Measurements from ENCODE around the gene WDR4.
"Not testable (repeated sequence)": the region's sequence is repeated elsewhere in the genome, so short reads cannot be mapped to it uniquely, and the experiment has no call there.

WDR4 gene

GRCh38 chr21:42880352-42880751, 1.0 kb upstream of the WDR4 start:
- in situ Hi-C loops (cut with MboI; ENCODE audit: low sequenced_read_pairs), result no loop called here

GRCh38 chr21:42878678-42878992, 704 bp downstream of the WDR4 start:
- in situ Hi-C loops (cut with MboI; ENCODE audit: low sequenced_read_pairs), result no loop called here

- in situ Hi-C loops (cut with MboI; ENCODE audit: low sequenced_read_pairs), result not testable (repeated sequence)
These were observed 3.5 kb downstream of the WDR4 start for GRCh38 chr21:42875811-42876210.

- in situ Hi-C loops (cut with MboI; ENCODE audit: low sequenced_read_pairs), result loop anchor here (25.0 kb wide), 1 partner anchor 89 kb away; the partner anchor contains the start of gene PKNOX1
These were observed 6.2 kb downstream of the WDR4 start for GRCh38 chr21:42873096-42873495.

GRCh38 chr21:42868196-42868595, 11.1 kb downstream of the WDR4 start:
- in situ Hi-C loops (cut with MboI; ENCODE audit: low sequenced_read_pairs), result loop anchor here (25.0 kb wide), 1 partner anchor 94 kb away; the partner anchor contains the start of gene PKNOX1

- in situ Hi-C loops (cut with MboI; ENCODE audit: low sequenced_read_pairs), result loop anchor here (25.0 kb wide), 1 partner anchor 97 kb away; the partner anchor contains the start of gene PKNOX1
These were observed 13.6 kb downstream of the WDR4 start for GRCh38 chr21:42865776-42866160.

GRCh38 chr21:42864815-42865775, 14.2 kb downstream of the WDR4 start:
- in situ Hi-C loops (cut with MboI; ENCODE audit: low sequenced_read_pairs), result loop anchor here (25.0 kb wide), 1 partner anchor 97 kb away; the partner anchor contains the start of gene PKNOX1

GRCh38 chr21:42864286-42864685, 15.1 kb downstream of the WDR4 start:
- in situ Hi-C loops (cut with MboI; ENCODE audit: low sequenced_read_pairs), result loop anchor here (25.0 kb wide), 1 partner anchor 98 kb away; the partner anchor contains the start of gene PKNOX1

- in situ Hi-C loops (cut with MboI; ENCODE audit: low sequenced_read_pairs), result loop anchor here (25.0 kb wide), 1 partner anchor 99 kb away; the partner anchor contains the start of gene PKNOX1
These were observed 15.9 kb downstream of the WDR4 start for GRCh38 chr21:42863504-42863870.

GRCh38 chr21:42862774-42863503, 16.4 kb downstream of the WDR4 start:
- in situ Hi-C loops (cut with MboI; ENCODE audit: low sequenced_read_pairs), result loop anchor here (25.0 kb wide), 1 partner anchor 99 kb away; the partner anchor contains the start of gene PKNOX1

- in situ Hi-C loops (cut with MboI; ENCODE audit: low sequenced_read_pairs), result loop anchor here (25.0 kb wide), 1 partner anchor 100 kb away; the partner anchor contains the start of gene PKNOX1
These were observed 17.4 kb downstream of the WDR4 start for GRCh38 chr21:42861848-42862400.

- in situ Hi-C loops (cut with MboI; ENCODE audit: low sequenced_read_pairs), result loop anchor here (25.0 kb wide), 1 partner anchor 101 kb away; the partner anchor contains the start of gene PKNOX1
These were observed 18.0 kb downstream of the WDR4 start for GRCh38 chr21:42861311-42861847.

- in situ Hi-C loops (cut with MboI; ENCODE audit: low sequenced_read_pairs), result loop anchor here (25.0 kb wide), 1 partner anchor 102 kb away; the partner anchor contains the start of gene PKNOX1
These were observed 19.0 kb downstream of the WDR4 start for GRCh38 chr21:42860345-42860744.

- in situ Hi-C loops (cut with MboI; ENCODE audit: low sequenced_read_pairs), result loop anchor here (25.0 kb wide), 1 partner anchor 102 kb away; the partner anchor contains the start of gene PKNOX1
These were observed 19.5 kb downstream of the WDR4 start for GRCh38 chr21:42859891-42860230.

GRCh38 chr21:42858957-42859890, 20.1 kb downstream of the WDR4 start:
- in situ Hi-C loops (cut with MboI; ENCODE audit: low sequenced_read_pairs), result loop anchor here (25.0 kb wide), 1 partner anchor 103 kb away; the partner anchor contains the start of gene PKNOX1

GRCh38 chr21:42858185-42858847, 21.0 kb downstream of the WDR4 start:
- in situ Hi-C loops (cut with MboI; ENCODE audit: low sequenced_read_pairs), result loop anchor here (25.0 kb wide), 1 partner anchor 104 kb away; the partner anchor contains the start of gene PKNOX1

GRCh38 chr21:42857216-42857615, 22.1 kb downstream of the WDR4 start:
- in situ Hi-C loops (cut with MboI; ENCODE audit: low sequenced_read_pairs), result loop anchor here (25.0 kb wide), 1 partner anchor 105 kb away; the partner anchor contains the start of gene PKNOX1

GRCh38 chr21:42855937-42856335, 23.4 kb downstream of the WDR4 start:
- in situ Hi-C loops (cut with MboI; ENCODE audit: low sequenced_read_pairs), result loop anchor here (25.0 kb wide), 1 partner anchor 106 kb away; the partner anchor contains the start of gene PKNOX1

Data from HL-60/S4 treated with retinoic acid at 250 ng/mL for 4 days and 3 days (cell line).